NCI-H2227 treated with DMSO at 0.1 percent for 48 hours (cell line): Measurements from ENCODE around the gene GSTM3.
"Not testable (repeated sequence)": the region's sequence is repeated elsewhere in the genome, so short reads cannot be mapped to it uniquely, and the experiment has no call there.

ENCODE experiments used
- DNase-seq: peaks from one replicate; lab custom pipeline; 2025; lab: John Stamatoyannopoulos, UW

GSTM3 gene

DNA sequence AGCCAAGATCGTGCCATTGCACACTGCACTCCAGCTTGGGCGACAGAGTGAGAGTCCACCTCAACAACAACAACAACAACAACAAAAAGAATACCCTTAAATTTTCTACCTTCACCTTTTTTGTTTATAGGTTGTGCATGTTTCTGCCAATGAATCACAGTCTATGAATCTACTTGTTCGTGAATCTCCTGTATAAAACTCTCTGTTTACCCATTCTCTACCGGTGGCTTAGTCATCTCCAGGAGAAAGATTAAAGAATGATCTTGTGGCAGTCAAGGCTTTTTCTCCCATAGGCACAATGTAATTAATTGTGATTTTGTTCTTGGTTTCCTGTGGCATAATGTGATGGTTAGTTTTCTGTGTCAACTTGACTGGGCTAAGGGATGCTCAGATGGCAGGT is 43.0 kb downstream of the GSTM3 start:
- not testable (repeated sequence) for DNase-seq

DNA sequence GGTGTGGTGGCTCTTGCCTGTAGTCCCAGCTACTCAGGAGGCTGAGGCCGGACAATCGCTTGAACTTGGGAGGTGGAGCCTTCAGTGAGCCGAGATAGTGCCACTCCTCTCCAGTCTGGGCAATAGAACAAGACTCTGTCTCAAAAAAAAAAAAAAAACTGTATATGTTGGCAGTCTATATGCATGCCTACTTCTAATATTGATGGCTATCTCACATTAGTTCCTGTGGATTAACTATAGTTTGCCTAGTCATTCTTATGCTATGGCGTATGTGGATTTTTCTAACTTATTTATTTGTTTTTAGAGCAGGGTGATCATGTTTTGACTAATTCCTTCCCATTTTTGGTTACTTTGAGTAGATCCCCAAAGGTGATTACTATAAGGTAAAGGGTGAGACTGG is 43.8 kb downstream of the GSTM3 start:
- no peak for DNase-seq

DNA sequence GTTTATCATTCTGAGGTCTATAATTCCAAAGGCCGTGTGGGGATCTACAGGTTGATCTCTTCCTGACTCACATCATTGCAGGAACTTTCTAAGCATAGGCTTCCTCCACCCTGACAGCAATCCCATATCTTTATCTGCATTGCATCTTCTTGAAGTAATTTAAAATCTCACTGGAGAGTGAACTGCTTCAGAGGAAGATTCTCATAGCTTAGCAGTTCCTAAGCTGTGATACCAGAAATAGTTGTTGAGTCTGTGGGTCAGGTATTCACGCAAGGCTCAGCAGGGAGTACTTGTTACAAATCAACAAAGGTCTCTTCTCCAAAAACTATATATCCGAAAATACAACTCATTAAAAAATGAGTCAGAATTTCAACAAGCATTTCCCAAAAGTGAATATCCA is 45.7 kb downstream of the GSTM3 start:
- not testable (repeated sequence) for DNase-seq

- DNase-seq = not testable (repeated sequence)
Observed at GRCh38 chr1:109694400-109694799, 46.4 kb downstream of the GSTM3 start.

DNA sequence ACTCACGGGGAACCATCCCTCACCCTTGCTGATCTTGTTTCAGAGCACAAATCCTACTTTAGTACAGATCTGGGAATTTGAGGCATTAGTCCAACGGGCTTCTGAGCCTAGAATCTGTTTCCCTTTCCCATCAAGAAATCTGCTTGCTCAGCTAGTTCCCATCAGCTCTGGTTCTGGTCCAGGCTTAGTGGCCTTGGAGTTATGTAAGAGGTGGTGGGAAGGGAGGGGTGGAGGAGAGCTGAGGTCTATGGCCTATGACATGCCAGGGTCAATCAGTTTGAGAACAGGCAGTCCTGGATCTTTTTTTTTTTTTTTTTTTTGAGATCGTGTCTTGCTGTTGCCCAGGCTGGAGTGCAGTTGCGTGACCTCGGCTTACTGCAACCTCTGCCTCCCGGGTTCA is 49.1 kb downstream of the GSTM3 start:
- no peak for DNase-seq

DNA sequence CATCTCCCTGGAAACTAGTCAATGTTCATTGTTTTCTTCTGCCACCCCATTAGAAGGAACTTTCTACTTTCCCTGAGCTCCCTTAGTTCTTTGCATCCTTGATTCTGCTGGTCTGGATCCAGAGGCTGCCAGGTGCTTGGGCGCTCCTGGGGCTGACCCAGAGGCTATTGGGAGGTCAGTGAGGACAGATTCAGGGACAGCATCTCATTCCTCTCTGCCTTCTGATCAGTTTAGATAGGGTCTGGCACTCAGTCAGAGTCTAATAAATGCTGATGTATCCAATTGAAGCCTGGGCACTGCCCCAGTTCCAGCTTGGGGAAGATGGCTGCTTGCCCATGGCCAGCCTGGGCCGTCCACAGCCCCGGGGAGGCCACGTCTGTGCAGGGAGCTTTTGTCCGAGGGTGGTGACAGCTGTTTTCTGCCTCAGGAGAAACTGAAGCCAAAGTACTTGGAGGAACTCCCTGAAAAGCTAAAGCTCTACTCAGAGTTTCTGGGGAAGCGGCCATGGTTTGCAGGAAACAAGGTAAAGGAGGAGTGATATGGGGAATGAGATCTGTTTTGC is 50.9 kb downstream of the GSTM3 start:
- DNase-seq = no peak

GRCh38 chr1:109687641-109688499 is 53.0 kb downstream of the GSTM3 start, which contains the start of gene GSTM1:
GSTM1 (plus strand) TSS chr1:109687817; CDS start chr1:109687874, 57 bp downstream.
- peak; percentile 82 for DNase-seq

GRCh38 chr1:109687109-109687508 is 53.7 kb downstream of the GSTM3 start:
- DNase-seq = not testable (repeated sequence)

GRCh38 chr1:109685890-109686289 is 54.9 kb downstream of the GSTM3 start:
- not testable (repeated sequence) for DNase-seq

DNA sequence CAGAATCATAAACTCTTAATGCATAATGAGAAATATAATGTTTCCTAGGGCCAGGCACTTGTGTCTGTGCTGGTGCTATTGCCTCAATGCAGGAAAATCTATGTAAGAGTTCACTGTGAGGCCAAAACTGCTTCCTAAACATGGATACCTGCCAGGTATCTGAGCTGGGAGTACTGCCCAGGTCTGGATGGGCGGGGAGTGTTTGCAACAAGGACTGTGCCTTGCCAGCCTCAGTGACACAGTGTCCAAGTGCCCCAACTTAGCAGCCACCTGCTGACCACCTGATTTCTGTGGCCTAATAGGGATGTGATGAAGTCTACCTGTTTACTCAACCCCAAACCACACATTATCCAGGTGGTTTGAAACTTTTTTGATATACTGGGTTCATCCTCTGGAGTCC is 55.4 kb downstream of the GSTM3 start:
- DNase-seq = not testable (repeated sequence)

DNA sequence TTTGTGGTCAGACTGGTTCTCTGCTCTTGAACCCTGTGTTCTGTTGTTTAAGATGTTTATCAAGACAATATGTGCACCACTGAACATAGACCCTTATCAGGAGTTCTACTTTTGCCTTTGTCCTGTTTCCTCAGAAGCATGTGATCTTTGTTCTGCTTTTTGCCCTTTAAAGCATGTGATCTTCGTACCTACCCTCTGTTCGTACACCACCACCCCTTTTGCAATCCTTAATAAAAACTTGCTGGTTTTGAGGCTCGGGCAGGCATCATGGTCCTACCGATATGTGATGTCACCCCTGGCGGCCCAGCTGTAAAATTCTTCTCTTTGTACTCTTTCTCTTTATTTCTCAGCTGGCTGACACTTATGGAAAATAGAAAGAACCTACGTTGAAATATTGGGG is 56.1 kb downstream of the GSTM3 start:
- not testable (repeated sequence) for DNase-seq
